Measurements from ENCODE around the gene VWA8. TPM values are rescaled to one million over a fixed set of nuclear protein-coding genes. Genes with fewer than 3 reads are reported as not detected.

VWA8 gene
- total and polyA plus RNA-seq, 2 of the 8 experiments (the other 6 are each of a cell fraction or from before 2014, with no cell fraction given): 5.9 to 19.6 TPM

DNA sequence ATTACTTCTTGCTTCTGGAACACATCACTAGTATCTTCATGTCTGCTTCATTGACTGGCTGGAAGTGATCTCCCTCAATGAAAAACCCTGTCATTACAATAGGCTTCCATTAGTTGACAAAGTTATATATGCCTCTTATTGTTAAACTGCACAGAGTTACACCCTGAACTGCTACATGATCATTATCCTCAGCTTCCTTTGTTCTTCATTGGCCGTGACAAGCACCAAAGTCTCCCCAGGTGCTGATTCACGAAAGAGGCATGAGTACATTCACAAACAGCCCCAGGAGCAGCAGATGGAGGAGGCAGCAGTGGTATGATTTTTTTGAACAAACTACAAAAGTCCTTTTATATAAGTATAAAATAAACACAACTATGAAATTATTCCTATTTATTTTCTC is 51.4 kb downstream of the VWA8 start:
- Histone ChIP-seq H3K23ac (ENCODE audit: insufficient read length) (no peak overlapping the region), H4K91ac (replicated peaks; ENCODE audit: insufficient read length, low read length) (no peak overlapping the region), H2AFZ (ENCODE audit: low read length) (no peak overlapping the region), H3K14ac (ENCODE audit: insufficient read length) (no peak overlapping the region), H3K9ac (replicated peaks in 1 of 4; ENCODE audit: extremely low read depth in 1 of 4, low read depth in 3 of 4, low read length in 3 of 4) (no peak overlapping the region), H3K79me2 (ENCODE audit: control insufficient read depth in 1 of 2, insufficient read depth in 2 of 2, low read length in 2 of 2) (no peaks in the 10 kb centered on the region), H3K56ac (replicated peaks; ENCODE audit: insufficient read length, low read depth, low read length) (no peak overlapping the region), H3K18ac (ENCODE audit: extremely low read depth, low read length) (no peak overlapping the region), H3K9me3 (ENCODE audit: insufficient read depth in 2 of 2, low read depth in 1 of 2, low read length in 1 of 2) (no peaks in the 10 kb centered on the region), H3K27ac (ENCODE audit: low read depth, low read length) (no peak overlapping the region), H2BK20ac (ENCODE audit: low read length) (no peak overlapping the region), H3K36me3 (ENCODE audit: control insufficient read depth in 2 of 4, insufficient read depth in 4 of 4, low read length in 3 of 4) (peaks cover 0 to 7% (median 0%) of the 10 kb centered on the region in 4 experiments; a peak in 2 of 8 replicates), H2BK15ac (ENCODE audit: low read length) (no peak overlapping the region), H2BK5ac (ENCODE audit: low read depth, low read length) (no peak overlapping the region), H4K8ac (ENCODE audit: extremely low read depth, insufficient read depth, low read length) (no peak overlapping the region), H3K4ac (replicated peaks; ENCODE audit: insufficient read length, low read depth, low read length) (no peak overlapping the region), H3K23me2 (ENCODE audit: low read depth, low read length) (no peaks in the 10 kb centered on the region), H3K27me3 (replicated peaks in 1 of 4; ENCODE audit: control insufficient read depth in 3 of 4, extremely low read depth in 1 of 4, insufficient read depth in 3 of 4, low read length in 3 of 4) (no peaks in the 10 kb centered on the region), H3K4me2 (ENCODE audit: insufficient read depth in 1 of 2, low read depth in 2 of 2, low read length in 2 of 2) (no peak overlapping the region), H4K5ac (ENCODE audit: insufficient read length, low read depth, low read length) (no peak overlapping the region), H2BK12ac (ENCODE audit: low read depth, low read length) (no peak overlapping the region), H3K4me3 (ENCODE audit: extremely low read depth in 1 of 4, insufficient read depth in 2 of 4, low read depth in 3 of 4, low read length in 4 of 4) (no peak overlapping the region), H3K4me1 (replicated peaks in 1 of 4; ENCODE audit: control insufficient read depth in 3 of 4, insufficient read depth in 4 of 4, low read length in 3 of 4) (no peaks in the 10 kb centered on the region), H2AK5ac (ENCODE audit: low read depth, low read length) (no peak overlapping the region), H2BK120ac (replicated peaks; ENCODE audit: low read depth, low read length) (no peak overlapping the region), H4K20me1 (replicated peaks in 1 of 2; ENCODE audit: control insufficient read depth in 1 of 2, insufficient read depth in 2 of 2, low read length in 2 of 2) (no peaks in the 10 kb centered on the region), H3K79me1 (ENCODE audit: low read depth, low read length) (no peaks in the 10 kb centered on the region)
- FAIRE-seq (no peak), DNase-seq (ENCODE audit: low read depth in 1 of 2, low spot score in 2 of 2) (no peak)
- ChIA-PET POLR2A (ENCODE audit: partially characterized antibody) (interaction anchor here (0.6 to 1.1 kb wide), 2 partner anchors 54 to 261 kb away, joined by 3 to 4 read pairs; no protein-coding TSS in a partner anchor), CTCF (ENCODE audit: partially characterized antibody) (interaction anchor here (0.8 to 1.5 kb wide), 2 partner anchors 10 to 149 kb away, joined by 3 to 5 read pairs; no protein-coding TSS in a partner anchor)
- 100% methylated on average over 2 of the region's 2 CpGs; no CpG with 5 or more reads in 1 of the 2 experiments for WGBS, 2 experiments (ENCODE audit: extremely low coverage in 1 of 2, insufficient coverage in 1 of 2, insufficient read length in 1 of 2, insufficient replicate concordance in 2 of 2, low coverage in 1 of 2, low lambda C conversion rate in 2 of 2, missing lambda C conversion rate in 1 of 2)
- no peak for TF ChIP-seq BACH1 (IDR thresholded peaks at IDR 0.05; ENCODE audit: low read length)
- no peak for TF ChIP-seq SP4 (IDR thresholded peaks at IDR 0.05; ENCODE audit: low read length)
- TF ChIP-seq ASH2L (IDR thresholded peaks at IDR 0.05; ENCODE audit: low read length): no peak
